ENCODE results near the gene MEN1. TPM values are rescaled to one million over a fixed set of nuclear protein-coding genes. Genes with fewer than 3 reads are reported as not detected.

MEN1 gene
- total and polyA plus RNA-seq, 2 of the 13 experiments (the other 11 are each of a cell fraction or from before 2014, with no cell fraction given), result 20.5 to 27.3 TPM

DNA sequence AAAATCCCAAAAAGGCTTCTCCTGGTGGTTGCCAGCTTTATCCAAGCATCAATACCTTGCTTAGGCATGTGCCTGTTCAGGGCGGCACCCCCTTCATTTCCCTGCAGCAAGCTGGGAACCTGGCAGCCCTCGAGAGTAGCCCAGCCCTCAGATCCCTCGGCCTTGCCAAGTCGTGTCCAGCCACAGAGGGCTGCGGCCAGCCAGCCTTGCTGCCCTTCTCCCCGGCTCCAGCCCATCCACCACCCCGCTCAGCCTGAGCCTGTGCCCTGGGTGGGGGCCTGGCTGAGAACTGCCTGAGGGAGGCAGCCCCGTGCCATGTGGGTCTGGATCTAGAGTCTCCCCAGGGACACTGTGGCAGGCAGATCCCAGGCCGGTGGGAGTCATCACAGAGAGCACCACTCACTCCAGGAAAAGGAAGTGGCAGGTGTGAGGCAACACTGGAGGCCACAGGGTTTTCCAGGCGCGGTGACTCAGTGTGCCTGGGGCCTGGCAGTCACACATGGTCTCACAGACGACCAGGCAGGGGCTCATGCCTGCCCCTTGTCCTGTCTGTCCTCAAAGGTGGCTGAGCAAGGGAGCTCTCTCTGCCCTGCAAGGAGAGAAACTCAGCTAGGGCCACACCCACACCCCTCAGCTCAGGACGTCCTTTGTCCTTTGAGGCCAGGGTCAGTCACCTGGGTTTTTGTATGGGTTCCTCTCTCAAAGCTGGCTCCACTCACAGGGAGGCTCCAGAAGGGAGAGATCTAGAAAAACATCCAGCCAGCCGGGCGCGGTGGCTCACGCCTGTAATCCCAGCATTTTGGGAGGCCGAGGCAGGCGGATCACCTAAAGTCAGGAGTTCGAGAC, 46.3 kb upstream of the MEN1 start (continued):
- TF ChIP-seq, protein P1, sequence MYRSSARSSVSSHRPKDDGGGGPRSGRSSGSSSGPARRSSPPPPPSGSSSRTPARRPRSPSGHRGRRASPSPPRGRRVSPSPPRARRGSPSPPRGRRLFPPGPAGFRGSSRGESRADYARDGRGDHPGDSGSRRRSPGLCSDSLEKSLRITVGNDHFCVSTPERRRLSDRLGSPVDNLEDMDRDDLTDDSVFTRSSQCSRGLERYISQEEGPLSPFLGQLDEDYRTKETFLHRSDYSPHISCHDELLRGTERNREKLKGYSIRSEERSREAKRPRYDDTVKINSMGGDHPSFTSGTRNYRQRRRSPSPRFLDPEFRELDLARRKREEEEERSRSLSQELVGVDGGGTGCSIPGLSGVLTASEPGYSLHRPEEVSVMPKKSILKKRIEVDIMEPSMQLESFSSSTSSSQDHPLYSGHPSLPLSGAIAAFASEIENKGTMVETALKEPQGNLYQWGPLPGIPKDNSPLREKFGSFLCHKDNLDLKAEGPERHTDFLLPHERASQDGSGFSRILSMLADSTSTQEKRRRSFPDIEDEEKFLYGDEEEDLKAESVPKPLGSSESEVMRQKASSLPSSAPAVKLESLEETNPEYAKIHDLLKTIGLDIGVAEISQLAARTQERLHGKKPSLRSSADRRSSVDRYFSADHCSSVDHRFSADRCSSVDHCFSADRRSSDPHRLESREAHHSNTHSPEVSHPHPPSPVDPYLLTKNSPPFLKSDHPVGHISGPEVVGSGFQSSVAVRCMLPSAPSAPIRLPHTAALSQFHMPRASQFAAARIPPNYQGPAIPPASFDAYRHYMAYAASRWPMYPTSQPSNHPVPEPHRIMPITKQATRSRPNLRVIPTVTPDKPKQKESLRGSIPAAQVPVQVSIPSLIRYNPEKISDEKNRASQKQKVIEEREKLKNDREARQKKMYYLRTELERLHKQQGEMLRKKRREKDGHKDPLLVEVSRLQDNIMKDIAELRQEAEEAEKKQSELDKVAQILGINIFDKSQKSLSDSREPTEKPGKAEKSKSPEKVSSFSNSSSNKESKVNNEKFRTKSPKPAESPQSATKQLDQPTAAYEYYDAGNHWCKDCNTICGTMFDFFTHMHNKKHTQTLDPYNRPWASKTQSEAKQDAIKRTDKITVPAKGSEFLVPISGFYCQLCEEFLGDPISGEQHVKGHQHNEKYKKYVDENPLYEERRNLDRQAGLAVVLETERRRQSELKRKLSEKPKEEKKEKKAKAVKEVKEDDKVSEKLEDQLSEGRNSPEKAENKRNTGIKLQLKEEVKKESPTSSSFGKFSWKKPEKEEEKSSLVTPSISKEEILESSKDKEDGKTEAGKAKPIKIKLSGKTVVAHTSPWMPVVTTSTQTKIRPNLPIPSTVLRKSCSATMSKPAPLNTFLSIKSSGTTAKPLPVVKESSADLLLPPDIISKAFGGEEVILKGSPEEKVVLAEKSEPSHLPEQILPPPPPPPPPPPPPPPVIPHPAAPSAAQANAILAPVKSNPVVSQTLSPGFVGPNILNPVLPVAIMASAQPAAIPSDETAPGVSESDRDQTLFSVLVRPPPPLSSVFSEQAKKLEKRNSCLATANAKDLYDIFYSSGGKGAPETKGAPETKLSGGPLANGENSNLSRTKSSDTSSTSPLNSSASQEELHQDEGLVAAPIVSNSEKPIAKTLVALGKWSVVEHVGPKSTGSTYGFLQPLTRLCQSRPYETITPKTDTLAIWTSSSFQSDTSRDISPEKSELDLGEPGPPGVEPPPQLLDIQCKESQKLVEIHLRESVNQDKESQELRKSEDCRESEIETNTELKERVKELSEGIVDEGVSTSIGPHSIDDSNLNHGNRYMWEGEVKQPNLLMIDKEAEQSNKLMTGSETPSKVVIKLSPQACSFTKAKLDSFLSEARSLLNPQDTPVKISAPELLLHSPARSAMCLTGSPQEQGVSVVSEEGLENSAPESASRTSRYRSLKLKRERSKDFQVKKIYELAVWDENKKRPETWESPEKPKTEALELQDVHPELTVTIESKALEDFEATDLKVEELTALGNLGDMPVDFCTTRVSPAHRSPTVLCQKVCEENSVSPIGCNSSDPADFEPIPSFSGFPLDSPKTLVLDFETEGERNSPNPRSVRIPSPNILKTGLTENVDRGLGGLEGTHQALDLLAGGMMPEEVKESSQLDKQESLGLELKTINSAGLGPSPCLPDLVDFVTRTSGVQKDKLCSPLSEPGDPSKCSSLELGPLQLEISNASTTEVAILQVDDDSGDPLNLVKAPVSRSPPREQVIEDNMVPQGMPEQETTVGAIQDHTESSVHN (CRISPR knock-in tag; IDR thresholded peaks at IDR 0.05), result no peak
- TF ChIP-seq SUZ12 (IDR thresholded peaks at IDR 0.05; ENCODE audit: low read depth, low read length) (no peak), ZNF549 (CRISPR knock-in tag; IDR thresholded peaks at IDR 0.05) (no peak), MED13 (CRISPR knock-in tag; IDR thresholded peaks at IDR 0.05) (no peak), ZNF441 (CRISPR knock-in tag; IDR thresholded peaks at IDR 0.05; ENCODE audit: borderline replicate concordance) (no peak), STAG1 (CRISPR knock-in tag; IDR thresholded peaks at IDR 0.05) (peak; percentile 19; the same call in 1 of the 2 replicates), ELF3 (CRISPR knock-in tag; IDR thresholded peaks at IDR 0.05) (peak; percentile 84), ZNF546 (CRISPR knock-in tag; conservative IDR thresholded peaks at IDR 0.05) (no peak), TBX3 (IDR thresholded peaks at IDR 0.05; ENCODE audit: borderline replicate concordance) (no peak), KLF13 (CRISPR knock-in tag; IDR thresholded peaks at IDR 0.05) (no peak), MYC (CRISPR knock-in tag; IDR thresholded peaks at IDR 0.05; ENCODE audit: borderline replicate concordance) (peak; percentile 40; the same call in 1 of the 2 replicates), HMG20A (CRISPR knock-in tag; IDR thresholded peaks at IDR 0.05; ENCODE audit: borderline replicate concordance) (peak; percentile 16; the same call in 1 of the 2 replicates), NFIC (IDR thresholded peaks at IDR 0.05; ENCODE audit: low read length) (no peak)
- TF ChIP-seq, protein P2, sequence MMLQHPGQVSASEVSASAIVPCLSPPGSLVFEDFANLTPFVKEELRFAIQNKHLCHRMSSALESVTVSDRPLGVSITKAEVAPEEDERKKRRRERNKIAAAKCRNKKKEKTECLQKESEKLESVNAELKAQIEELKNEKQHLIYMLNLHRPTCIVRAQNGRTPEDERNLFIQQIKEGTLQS (CRISPR knock-in tag; IDR thresholded peaks at IDR 0.05), result peak; percentile 43; the same call in 1 of the 2 replicates
- TF ChIP-seq, protein P3, sequence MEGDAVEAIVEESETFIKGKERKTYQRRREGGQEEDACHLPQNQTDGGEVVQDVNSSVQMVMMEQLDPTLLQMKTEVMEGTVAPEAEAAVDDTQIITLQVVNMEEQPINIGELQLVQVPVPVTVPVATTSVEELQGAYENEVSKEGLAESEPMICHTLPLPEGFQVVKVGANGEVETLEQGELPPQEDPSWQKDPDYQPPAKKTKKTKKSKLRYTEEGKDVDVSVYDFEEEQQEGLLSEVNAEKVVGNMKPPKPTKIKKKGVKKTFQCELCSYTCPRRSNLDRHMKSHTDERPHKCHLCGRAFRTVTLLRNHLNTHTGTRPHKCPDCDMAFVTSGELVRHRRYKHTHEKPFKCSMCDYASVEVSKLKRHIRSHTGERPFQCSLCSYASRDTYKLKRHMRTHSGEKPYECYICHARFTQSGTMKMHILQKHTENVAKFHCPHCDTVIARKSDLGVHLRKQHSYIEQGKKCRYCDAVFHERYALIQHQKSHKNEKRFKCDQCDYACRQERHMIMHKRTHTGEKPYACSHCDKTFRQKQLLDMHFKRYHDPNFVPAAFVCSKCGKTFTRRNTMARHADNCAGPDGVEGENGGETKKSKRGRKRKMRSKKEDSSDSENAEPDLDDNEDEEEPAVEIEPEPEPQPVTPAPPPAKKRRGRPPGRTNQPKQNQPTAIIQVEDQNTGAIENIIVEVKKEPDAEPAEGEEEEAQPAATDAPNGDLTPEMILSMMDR (CRISPR knock-in tag; IDR thresholded peaks at IDR 0.05), result peak; percentile 41

Measured in HepG2 (cell line).